ENCODE results near the gene ZRANB1. TPM values are rescaled to one million over a fixed set of nuclear protein-coding genes. Genes with fewer than 3 reads are reported as not detected.

Gene ZRANB1
- total RNA-seq, 4 donors from 2014 or later: 8.4 to 24.0 (median 16.8) TPM

DNA sequence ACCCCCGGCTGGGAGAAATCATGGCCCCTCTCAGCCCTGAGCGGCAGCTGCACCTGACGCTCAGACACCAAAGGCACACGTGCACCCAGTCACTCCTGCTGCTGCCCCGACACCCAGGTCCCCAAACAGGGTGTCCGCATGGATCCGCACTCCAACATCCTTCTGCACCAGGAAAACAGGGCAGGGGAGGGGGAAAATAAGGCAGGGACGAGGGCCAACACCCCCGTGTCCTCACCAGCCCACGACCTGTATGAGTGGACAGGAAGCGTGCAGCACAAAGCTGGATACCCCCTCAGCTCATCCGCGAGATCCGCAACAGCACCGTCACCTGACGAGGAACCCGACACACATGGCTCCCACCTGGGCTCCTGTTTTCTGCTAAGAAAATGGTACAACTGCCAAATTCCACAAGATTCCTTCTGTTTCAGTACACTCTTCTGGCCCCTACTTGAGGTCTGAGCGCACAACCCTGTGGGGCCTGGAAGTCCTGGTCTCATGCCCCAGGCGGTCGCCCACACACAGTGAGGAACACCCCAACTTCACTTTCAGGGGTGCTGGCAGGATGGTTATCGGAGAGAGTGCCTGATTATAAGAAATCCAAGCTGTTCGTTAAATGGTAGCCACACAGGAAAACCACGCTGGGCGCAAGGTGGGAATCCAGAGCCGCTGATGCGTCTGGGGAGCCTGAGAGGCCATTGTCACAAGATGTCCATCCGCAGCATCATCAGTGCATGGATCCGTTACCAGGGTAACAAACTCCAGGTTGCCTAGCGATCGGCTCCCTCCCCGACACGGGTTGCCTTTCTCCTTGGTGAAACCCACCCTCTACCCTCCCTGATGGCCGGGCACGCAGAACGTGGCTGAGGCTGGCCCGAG lies 63.6 kb downstream of the ZRANB1 start:
- WGBS, 2 donors (ENCODE audit: low coverage in 1 of 2): 92% methylated on average over 36 of the region's 36 CpGs; no CpG with 5 or more reads in 1 of the 2 donors
- TF ChIP-seq POLR2AphosphoS5 (IDR thresholded peaks at IDR 0.05): no peak
- no peak for TF ChIP-seq EP300 (IDR thresholded peaks at IDR 0.05; ENCODE audit: low read depth)
- no peak for TF ChIP-seq POLR2A (IDR thresholded peaks at IDR 0.05)
- TF ChIP-seq, protein P1, sequence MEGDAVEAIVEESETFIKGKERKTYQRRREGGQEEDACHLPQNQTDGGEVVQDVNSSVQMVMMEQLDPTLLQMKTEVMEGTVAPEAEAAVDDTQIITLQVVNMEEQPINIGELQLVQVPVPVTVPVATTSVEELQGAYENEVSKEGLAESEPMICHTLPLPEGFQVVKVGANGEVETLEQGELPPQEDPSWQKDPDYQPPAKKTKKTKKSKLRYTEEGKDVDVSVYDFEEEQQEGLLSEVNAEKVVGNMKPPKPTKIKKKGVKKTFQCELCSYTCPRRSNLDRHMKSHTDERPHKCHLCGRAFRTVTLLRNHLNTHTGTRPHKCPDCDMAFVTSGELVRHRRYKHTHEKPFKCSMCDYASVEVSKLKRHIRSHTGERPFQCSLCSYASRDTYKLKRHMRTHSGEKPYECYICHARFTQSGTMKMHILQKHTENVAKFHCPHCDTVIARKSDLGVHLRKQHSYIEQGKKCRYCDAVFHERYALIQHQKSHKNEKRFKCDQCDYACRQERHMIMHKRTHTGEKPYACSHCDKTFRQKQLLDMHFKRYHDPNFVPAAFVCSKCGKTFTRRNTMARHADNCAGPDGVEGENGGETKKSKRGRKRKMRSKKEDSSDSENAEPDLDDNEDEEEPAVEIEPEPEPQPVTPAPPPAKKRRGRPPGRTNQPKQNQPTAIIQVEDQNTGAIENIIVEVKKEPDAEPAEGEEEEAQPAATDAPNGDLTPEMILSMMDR (IDR thresholded peaks at IDR 0.05): no peak
- H3K36me3 ChIP-seq: peaks cover 0 to 13% (median 2%) of the 10 kb centered on the region in 4 donors
- no peak overlapping the region for H3K27ac ChIP-seq
- in situ Hi-C loops (cut with MboI; ENCODE audit: low pct_ligation_motif_present in 1 of 4, low pct_unique_long_range_greater_than_20kb in 1 of 4, low sequenced_read_pairs in 3 of 4) (no loop called here), intact Hi-C loops (cut with DNase I; ENCODE audit: low total_unique reads) (no loop called here)
- H3K4me3 ChIP-seq: no peak overlapping the region
- no peaks in the 10 kb centered on the region for H3K9me3 ChIP-seq
- peaks cover 15 to 37% (median 27%) of the 10 kb centered on the region in 4 donors for H3K4me1 ChIP-seq
- DNase-seq: peak; percentile 1
- no peaks in the 10 kb centered on the region for H3K27me3 ChIP-seq

DNA sequence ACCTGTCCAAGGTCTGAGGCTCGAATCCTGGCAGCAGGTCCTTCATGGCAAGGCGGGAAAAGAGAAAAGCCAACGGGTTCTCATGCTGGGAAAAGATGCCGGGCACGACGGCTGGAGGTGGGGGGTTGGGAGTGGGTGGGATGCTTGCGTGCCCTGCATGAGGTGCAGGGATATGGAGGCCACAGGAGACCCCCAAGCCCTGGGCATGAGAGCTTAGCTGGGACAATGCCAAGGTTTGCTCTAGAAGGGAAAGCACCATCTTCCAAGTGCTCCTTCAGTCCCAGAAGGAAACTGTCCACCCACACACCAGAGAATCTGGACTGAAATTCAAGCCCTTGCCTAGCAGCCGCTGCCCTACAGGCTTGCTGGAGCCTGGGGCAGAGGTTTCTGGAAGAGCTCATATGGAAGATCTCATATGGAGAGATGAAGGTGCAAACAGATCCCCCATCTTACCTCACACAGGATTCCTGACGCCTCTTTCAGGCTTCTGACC lies 64.3 kb downstream of the ZRANB1 start:
- peak; percentile 6 for DNase-seq
- peaks cover 0 to 13% (median 2%) of the 10 kb centered on the region in 4 donors for H3K36me3 ChIP-seq
- 89% methylated on average over 9 of the region's 9 CpGs; no CpG with 5 or more reads in 1 of the 2 donors for WGBS, 2 donors (ENCODE audit: low coverage in 1 of 2)
- no peak overlapping the region for H3K4me3 ChIP-seq
- no peaks in the 10 kb centered on the region for H3K27me3 ChIP-seq
- intact Hi-C loops (cut with DNase I; ENCODE audit: low total_unique reads): no loop called here
- no peaks in the 10 kb centered on the region for H3K9me3 ChIP-seq
- in situ Hi-C loops (cut with MboI; ENCODE audit: low pct_ligation_motif_present in 1 of 4, low pct_unique_long_range_greater_than_20kb in 1 of 4, low sequenced_read_pairs in 3 of 4): no loop called here
- H3K27ac ChIP-seq: no peak overlapping the region
- TF ChIP-seq, protein P1 (IDR thresholded peaks at IDR 0.05): no peak
- TF ChIP-seq POLR2A (IDR thresholded peaks at IDR 0.05): no peak
- no peak for TF ChIP-seq EP300 (IDR thresholded peaks at IDR 0.05; ENCODE audit: low read depth)
- no peak for TF ChIP-seq POLR2AphosphoS5 (IDR thresholded peaks at IDR 0.05)
- H3K4me1 ChIP-seq: peaks cover 13 to 42% (median 28%) of the 10 kb centered on the region in 4 donors

DNA sequence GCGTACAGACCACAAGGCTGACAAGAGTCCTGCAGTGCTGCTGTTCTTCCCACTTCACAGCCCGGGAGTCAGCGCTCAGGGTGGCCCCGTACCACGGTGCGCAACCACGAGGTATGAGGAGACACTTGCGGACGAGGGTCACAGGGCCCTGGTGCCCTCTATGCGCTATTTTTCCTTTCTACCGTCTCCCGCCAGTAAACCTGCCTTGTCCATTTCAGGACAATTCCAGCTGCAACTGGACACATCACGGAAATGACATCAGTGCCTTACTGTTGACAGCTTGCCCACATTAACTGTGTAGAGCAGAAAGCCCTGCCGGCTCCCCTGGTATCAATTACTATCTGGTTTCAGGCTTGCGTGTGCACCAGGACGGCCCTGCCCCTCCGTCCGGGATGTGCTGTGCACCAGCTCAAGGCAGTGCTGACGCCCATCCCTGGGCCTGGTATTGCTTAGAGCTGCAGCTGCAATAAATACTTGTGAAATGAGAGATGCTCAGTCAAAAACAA lies 65.1 kb downstream of the ZRANB1 start:
- H3K27ac ChIP-seq: peak overlapping the region in 1 of 4 donors; percentile 78
- peak; percentile 4 for DNase-seq
- H3K27me3 ChIP-seq: no peaks in the 10 kb centered on the region
- no peaks in the 10 kb centered on the region for H3K9me3 ChIP-seq
- peaks cover 0 to 13% (median 2%) of the 10 kb centered on the region in 4 donors for H3K36me3 ChIP-seq
- no peak overlapping the region for H3K4me3 ChIP-seq
- H3K4me1 ChIP-seq: peaks cover 13 to 47% (median 30%) of the 10 kb centered on the region in 4 donors
- intact Hi-C loops (cut with DNase I; ENCODE audit: low total_unique reads) (no loop called here), in situ Hi-C loops (cut with MboI; ENCODE audit: low pct_ligation_motif_present in 1 of 4, low pct_unique_long_range_greater_than_20kb in 1 of 4, low sequenced_read_pairs in 3 of 4) (no loop called here)
- WGBS, 2 donors (ENCODE audit: low coverage in 1 of 2): 81 to 83% methylated on average over 7 to 19 of the region's 19 CpGs
- TF ChIP-seq POLR2A (IDR thresholded peaks at IDR 0.05) (no peak), POLR2AphosphoS5 (IDR thresholded peaks at IDR 0.05) (no peak), EP300 (IDR thresholded peaks at IDR 0.05; ENCODE audit: low read depth) (no peak)
- TF ChIP-seq, protein P1 (IDR thresholded peaks at IDR 0.05): no peak

DNA sequence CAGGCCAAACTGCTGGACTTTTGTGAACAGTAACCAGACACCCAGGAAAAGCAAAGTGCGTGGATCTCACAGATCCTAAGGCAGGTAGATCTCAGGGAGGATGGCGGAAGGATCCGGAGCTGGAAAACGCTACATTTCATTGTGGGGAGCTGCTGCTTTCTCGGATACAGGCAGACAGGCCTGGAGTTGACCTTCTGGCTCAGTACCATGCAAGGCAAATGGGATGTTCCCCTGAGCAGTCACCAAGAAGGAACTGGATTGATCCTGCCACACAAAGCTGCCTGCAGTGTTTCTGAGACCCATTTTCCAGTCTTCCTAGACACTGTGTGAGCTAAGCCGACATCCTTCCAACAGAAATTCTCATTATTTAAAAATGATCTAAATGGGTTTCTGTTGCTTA lies 65.5 kb downstream of the ZRANB1 start:
- DNase-seq: no peak
- no peak for TF ChIP-seq EP300 (IDR thresholded peaks at IDR 0.05; ENCODE audit: low read depth)
- TF ChIP-seq POLR2A (IDR thresholded peaks at IDR 0.05): no peak
- Histone ChIP-seq H3K27ac (peak overlapping the region in 3 of 4 donors; percentile 76 to 78 (median 77)), H3K9me3 (no peaks in the 10 kb centered on the region), H3K4me3 (no peak overlapping the region), H3K4me1 (peaks cover 13 to 48% (median 32%) of the 10 kb centered on the region in 4 donors), H3K36me3 (peaks cover 0 to 9% (median 3%) of the 10 kb centered on the region in 4 donors), H3K27me3 (no peaks in the 10 kb centered on the region)
- in situ Hi-C loops (cut with MboI; ENCODE audit: low pct_ligation_motif_present in 1 of 4, low pct_unique_long_range_greater_than_20kb in 1 of 4, low sequenced_read_pairs in 3 of 4): no loop called here
- WGBS, 2 donors (ENCODE audit: low coverage in 1 of 2): 81 to 96% methylated on average over 3 to 6 of the region's 6 CpGs
- intact Hi-C loops (cut with DNase I; ENCODE audit: low total_unique reads): no loop called here

Data from transverse colon (tissue), 4 donors.